ENCODE measurements around the gene C2orf92.
A peak's percentile ranks its signal among the peaks of the same experiment; 100 is the strongest.

C2orf92 gene

GRCh38 chr2:97718942-97719341, 49.4 kb downstream of the C2orf92 start:
- Histone ChIP-seq H3K4me3 (ENCODE audit: low read depth in 1 of 5, low read length in 5 of 5) (no peak overlapping the region), H3K36me3 (ENCODE audit: control insufficient read depth in 5 of 5, insufficient read depth in 5 of 5, low read length in 5 of 5) (no peaks in the 10 kb centered on the region), H3K9ac (ENCODE audit: low read length in 5 of 5) (no peak overlapping the region), H3K27ac (ENCODE audit: low read depth, low read length) (no peak overlapping the region), H3K4me1 (ENCODE audit: control insufficient read depth in 5 of 5, insufficient read depth in 5 of 5, low read length in 5 of 5) (peaks cover 0 to 3% (median 0%) of the 10 kb centered on the region in 5 donors), H3K9me3 (ENCODE audit: control insufficient read depth in 5 of 5, low read length in 5 of 5) (no peaks in the 10 kb centered on the region), H3K27me3 (ENCODE audit: control insufficient read depth in 5 of 5, insufficient read depth in 4 of 5, low read length in 5 of 5) (peaks cover 0 to 5% (median 2%) of the 10 kb centered on the region in 5 donors)

DNA sequence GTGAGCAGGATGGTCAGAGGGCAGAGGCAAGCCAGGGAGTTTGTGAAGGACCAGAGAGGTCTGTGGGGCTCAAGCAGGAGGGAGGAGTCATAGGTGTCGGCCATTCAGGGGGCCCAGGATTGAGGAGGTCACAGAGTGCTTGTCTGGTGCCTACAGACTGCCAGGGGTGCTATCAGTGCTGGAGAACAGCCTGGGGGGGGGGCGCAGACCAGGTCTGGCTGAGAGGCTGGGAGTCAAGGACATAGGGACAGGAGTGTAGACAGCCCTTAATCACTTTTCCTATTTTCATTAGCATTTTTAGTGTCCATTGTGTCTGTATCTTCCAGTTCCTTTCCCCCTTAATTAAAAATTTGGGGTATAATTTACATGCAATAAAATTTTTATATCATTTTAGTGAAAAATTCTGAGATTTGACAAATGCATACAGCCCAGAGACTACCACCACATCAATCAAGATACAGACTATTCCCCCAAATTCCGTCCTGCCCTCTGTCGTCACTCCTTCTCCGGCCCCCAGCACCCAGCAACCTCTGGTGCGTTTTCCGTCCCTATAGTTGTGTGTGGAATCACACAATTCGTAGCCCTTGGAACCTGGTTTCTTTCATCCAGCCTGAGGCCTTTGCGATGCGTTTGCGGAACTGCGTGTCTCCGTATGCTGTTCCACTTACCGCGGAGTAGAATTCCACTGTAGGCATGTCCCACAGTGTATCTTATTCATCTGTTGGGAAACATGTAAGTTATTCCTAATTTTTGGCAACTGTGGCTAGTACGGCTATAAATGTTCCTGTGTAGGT, 50.0 kb downstream of the C2orf92 start:
- peaks cover 0 to 3% (median 0%) of the 10 kb centered on the region in 5 donors for H3K4me1 ChIP-seq (ENCODE audit: control insufficient read depth in 5 of 5, insufficient read depth in 5 of 5, low read length in 5 of 5)

DNA sequence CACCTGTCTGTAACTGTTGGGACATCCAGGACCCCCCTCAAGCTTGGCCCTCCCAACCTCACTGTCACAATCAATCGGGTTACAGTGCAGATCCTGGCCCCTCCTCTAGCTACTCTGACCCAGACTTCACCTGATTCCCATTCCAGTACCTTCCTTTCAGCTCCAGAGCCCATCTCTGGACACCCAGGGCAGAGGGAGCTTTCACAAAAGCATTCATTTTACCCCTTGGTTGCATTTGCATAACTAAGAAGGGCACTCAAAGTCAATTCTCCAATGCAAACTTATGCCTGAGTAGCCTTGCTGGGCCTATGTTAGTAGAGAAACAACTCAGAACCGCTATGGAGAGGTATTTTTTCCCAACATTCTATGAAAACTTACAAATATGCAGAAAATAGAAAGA, 51.2 kb downstream of the C2orf92 start:
- no peak overlapping the region for H3K27ac ChIP-seq (ENCODE audit: low read depth, low read length)
- H3K9ac ChIP-seq (ENCODE audit: low read length in 5 of 5) = no peak overlapping the region
- H3K27me3 ChIP-seq (ENCODE audit: control insufficient read depth in 5 of 5, insufficient read depth in 4 of 5, low read length in 5 of 5) = peaks cover 0 to 7% (median 3%) of the 10 kb centered on the region in 5 donors
- no peaks in the 10 kb centered on the region for H3K36me3 ChIP-seq (ENCODE audit: control insufficient read depth in 5 of 5, insufficient read depth in 5 of 5, low read length in 5 of 5)
- no peaks in the 10 kb centered on the region for H3K9me3 ChIP-seq (ENCODE audit: control insufficient read depth in 5 of 5, low read length in 5 of 5)
- H3K4me3 ChIP-seq (ENCODE audit: low read depth in 1 of 5, low read length in 5 of 5) = no peak overlapping the region
- H3K4me1 ChIP-seq (ENCODE audit: control insufficient read depth in 5 of 5, insufficient read depth in 5 of 5, low read length in 5 of 5) = peaks cover 0 to 8% (median 4%) of the 10 kb centered on the region in 5 donors

More for the DNA sequence above, 50.0 kb downstream of the C2orf92 start:
- Histone ChIP-seq H3K36me3 (ENCODE audit: control insufficient read depth in 5 of 5, insufficient read depth in 5 of 5, low read length in 5 of 5) (no peaks in the 10 kb centered on the region), H3K4me3 (ENCODE audit: low read depth in 1 of 5, low read length in 5 of 5) (no peak overlapping the region), H3K9ac (ENCODE audit: low read length in 5 of 5) (no peak overlapping the region), H3K27me3 (ENCODE audit: control insufficient read depth in 5 of 5, insufficient read depth in 4 of 5, low read length in 5 of 5) (peaks cover 0 to 7% (median 2%) of the 10 kb centered on the region in 5 donors), H3K9me3 (ENCODE audit: control insufficient read depth in 5 of 5, low read length in 5 of 5) (no peaks in the 10 kb centered on the region), H3K27ac (ENCODE audit: low read depth, low read length) (no peak overlapping the region)

DNA sequence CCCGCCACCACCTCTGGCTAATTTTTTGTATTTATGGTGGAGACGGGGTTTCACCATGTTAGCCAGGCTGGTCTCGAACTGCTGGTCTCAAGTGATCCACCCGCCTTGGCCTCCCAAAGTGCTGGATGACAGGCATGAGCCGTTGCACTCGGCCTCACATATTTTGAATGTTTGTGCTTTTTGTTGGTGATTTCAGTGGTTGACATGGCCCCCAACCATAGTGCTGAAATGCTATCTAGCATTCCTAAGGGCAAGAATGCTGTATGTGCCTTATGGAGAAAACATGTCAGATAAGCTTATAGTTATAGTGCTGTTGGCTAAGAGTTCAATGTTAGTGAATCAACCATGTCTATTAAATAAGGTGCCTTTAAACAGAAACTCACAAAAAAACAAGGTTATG, 52.7 kb downstream of the C2orf92 start:
- peaks cover 0 to 5% (median 3%) of the 10 kb centered on the region in 5 donors for H3K9me3 ChIP-seq (ENCODE audit: control insufficient read depth in 5 of 5, low read length in 5 of 5)
- H3K27ac ChIP-seq (ENCODE audit: low read depth, low read length) = no peak overlapping the region
- H3K36me3 ChIP-seq (ENCODE audit: control insufficient read depth in 5 of 5, insufficient read depth in 5 of 5, low read length in 5 of 5) = no peaks in the 10 kb centered on the region
- peaks cover 0 to 23% (median 7%) of the 10 kb centered on the region in 5 donors for H3K4me1 ChIP-seq (ENCODE audit: control insufficient read depth in 5 of 5, insufficient read depth in 5 of 5, low read length in 5 of 5)
- H3K4me3 ChIP-seq (ENCODE audit: low read depth in 1 of 5, low read length in 5 of 5) = no peak overlapping the region
- peaks cover 0 to 7% (median 3%) of the 10 kb centered on the region in 5 donors for H3K27me3 ChIP-seq (ENCODE audit: control insufficient read depth in 5 of 5, insufficient read depth in 4 of 5, low read length in 5 of 5)
- no peak overlapping the region for H3K9ac ChIP-seq (ENCODE audit: low read length in 5 of 5)

DNA sequence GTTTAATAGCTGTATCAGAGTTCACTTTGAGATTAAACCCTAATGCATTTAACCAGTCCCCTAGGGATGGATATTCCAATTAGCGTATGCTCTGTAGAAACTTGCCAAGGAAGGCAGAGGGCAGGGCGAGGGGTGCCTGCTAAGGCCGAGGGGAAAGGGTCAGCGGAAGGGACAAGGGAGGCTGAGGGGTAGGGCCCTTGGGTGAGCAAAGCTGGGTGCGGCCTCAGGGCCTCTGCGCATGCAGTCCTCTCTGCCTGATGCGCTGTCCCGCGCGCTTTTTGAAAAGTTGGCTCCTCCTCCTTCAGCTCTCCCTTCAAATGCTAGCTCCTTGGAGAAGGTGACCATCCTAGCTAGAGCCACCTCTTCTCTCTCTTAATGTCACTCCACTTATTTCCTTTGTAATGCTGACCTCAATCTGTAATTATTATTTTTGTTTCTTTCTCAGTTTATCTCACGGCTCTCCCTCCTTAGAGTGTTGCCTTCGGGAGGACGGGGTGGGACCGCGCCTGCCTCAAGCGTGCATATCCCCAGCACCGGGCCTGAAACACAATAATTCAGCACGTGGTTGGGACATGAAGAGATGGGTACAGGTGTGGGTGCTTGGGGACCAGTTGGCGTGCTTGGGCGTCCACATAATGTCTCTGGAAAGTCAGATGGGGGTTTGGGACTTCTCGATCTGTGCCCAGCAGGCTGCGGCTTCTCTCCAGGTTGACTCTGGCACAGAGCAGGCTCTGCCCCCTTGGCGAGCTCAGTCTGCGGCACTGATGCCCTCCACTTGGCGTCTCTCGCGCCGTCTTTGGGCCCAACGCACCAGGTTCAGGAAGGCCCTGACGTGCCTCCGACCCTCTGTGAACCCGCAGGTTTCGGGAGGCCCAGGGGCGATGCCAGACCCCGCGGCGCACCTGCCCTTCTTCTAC, 53.9 kb downstream of the C2orf92 start:
- no peak overlapping the region for H3K4me3 ChIP-seq (ENCODE audit: low read depth in 1 of 5, low read length in 5 of 5)
- H3K9ac ChIP-seq (ENCODE audit: low read length in 5 of 5) = no peak overlapping the region
- H3K27me3 ChIP-seq (ENCODE audit: control insufficient read depth in 5 of 5, insufficient read depth in 4 of 5, low read length in 5 of 5) = peaks cover 0 to 7% (median 1%) of the 10 kb centered on the region in 5 donors
- peaks cover 0 to 5% (median 3%) of the 10 kb centered on the region in 5 donors for H3K9me3 ChIP-seq (ENCODE audit: control insufficient read depth in 5 of 5, low read length in 5 of 5)
- no peak overlapping the region for H3K27ac ChIP-seq (ENCODE audit: low read depth, low read length)
- H3K4me1 ChIP-seq (ENCODE audit: control insufficient read depth in 5 of 5, insufficient read depth in 5 of 5, low read length in 5 of 5) = peaks cover 0 to 28% (median 7%) of the 10 kb centered on the region in 5 donors
- H3K36me3 ChIP-seq (ENCODE audit: control insufficient read depth in 5 of 5, insufficient read depth in 5 of 5, low read length in 5 of 5) = no peaks in the 10 kb centered on the region

DNA sequence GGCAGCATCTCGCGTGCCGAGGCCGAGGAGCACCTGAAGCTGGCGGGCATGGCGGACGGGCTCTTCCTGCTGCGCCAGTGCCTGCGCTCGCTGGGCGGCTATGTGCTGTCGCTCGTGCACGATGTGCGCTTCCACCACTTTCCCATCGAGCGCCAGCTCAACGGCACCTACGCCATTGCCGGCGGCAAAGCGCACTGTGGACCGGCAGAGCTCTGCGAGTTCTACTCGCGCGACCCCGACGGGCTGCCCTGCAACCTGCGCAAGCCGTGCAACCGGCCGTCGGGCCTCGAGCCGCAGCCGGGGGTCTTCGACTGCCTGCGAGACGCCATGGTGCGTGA, 54.5 kb downstream of the C2orf92 start:
- Histone ChIP-seq H3K9me3 (ENCODE audit: control insufficient read depth in 5 of 5, low read length in 5 of 5) (peaks cover 0 to 5% (median 3%) of the 10 kb centered on the region in 5 donors), H3K4me1 (ENCODE audit: control insufficient read depth in 5 of 5, insufficient read depth in 5 of 5, low read length in 5 of 5) (peaks cover 0 to 28% (median 7%) of the 10 kb centered on the region in 5 donors), H3K27ac (ENCODE audit: low read depth, low read length) (no peak overlapping the region), H3K4me3 (ENCODE audit: low read depth in 1 of 5, low read length in 5 of 5) (no peak overlapping the region), H3K9ac (ENCODE audit: low read length in 5 of 5) (no peak overlapping the region), H3K27me3 (ENCODE audit: control insufficient read depth in 5 of 5, insufficient read depth in 4 of 5, low read length in 5 of 5) (peaks cover 0 to 7% (median 0%) of the 10 kb centered on the region in 5 donors), H3K36me3 (ENCODE audit: control insufficient read depth in 5 of 5, insufficient read depth in 5 of 5, low read length in 5 of 5) (no peaks in the 10 kb centered on the region)

DNA sequence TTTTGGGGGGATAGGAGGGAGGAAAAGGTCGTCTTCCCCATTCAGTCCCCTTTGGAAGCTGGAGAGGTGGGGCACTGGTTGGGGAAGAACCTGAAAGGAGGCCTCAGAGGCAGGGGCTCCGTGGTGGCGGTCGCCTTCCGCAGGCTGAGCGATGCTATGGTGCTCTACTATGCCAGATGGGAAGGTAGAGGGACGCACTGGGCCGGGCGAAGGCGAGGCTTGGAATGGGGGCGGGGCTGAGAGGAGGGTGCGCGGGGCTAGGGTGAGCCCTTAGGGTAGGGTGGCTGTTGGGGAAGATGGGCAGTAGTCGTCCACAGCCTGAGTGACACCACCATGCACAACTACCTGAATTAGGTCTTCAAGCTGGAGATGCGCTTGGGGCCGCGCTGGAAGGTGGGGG, 55.0 kb downstream of the C2orf92 start:
- peaks cover 0 to 5% (median 3%) of the 10 kb centered on the region in 5 donors for H3K9me3 ChIP-seq (ENCODE audit: control insufficient read depth in 5 of 5, low read length in 5 of 5)
- H3K27ac ChIP-seq (ENCODE audit: low read depth, low read length) = no peak overlapping the region
- H3K4me1 ChIP-seq (ENCODE audit: control insufficient read depth in 5 of 5, insufficient read depth in 5 of 5, low read length in 5 of 5) = peaks cover 0 to 28% (median 7%) of the 10 kb centered on the region in 5 donors
- H3K36me3 ChIP-seq (ENCODE audit: control insufficient read depth in 5 of 5, insufficient read depth in 5 of 5, low read length in 5 of 5) = no peaks in the 10 kb centered on the region
- no peak overlapping the region for H3K4me3 ChIP-seq (ENCODE audit: low read depth in 1 of 5, low read length in 5 of 5)
- H3K27me3 ChIP-seq (ENCODE audit: control insufficient read depth in 5 of 5, insufficient read depth in 4 of 5, low read length in 5 of 5) = peaks cover 0 to 7% (median 0%) of the 10 kb centered on the region in 5 donors
- H3K9ac ChIP-seq (ENCODE audit: low read length in 5 of 5) = no peak overlapping the region

DNA sequence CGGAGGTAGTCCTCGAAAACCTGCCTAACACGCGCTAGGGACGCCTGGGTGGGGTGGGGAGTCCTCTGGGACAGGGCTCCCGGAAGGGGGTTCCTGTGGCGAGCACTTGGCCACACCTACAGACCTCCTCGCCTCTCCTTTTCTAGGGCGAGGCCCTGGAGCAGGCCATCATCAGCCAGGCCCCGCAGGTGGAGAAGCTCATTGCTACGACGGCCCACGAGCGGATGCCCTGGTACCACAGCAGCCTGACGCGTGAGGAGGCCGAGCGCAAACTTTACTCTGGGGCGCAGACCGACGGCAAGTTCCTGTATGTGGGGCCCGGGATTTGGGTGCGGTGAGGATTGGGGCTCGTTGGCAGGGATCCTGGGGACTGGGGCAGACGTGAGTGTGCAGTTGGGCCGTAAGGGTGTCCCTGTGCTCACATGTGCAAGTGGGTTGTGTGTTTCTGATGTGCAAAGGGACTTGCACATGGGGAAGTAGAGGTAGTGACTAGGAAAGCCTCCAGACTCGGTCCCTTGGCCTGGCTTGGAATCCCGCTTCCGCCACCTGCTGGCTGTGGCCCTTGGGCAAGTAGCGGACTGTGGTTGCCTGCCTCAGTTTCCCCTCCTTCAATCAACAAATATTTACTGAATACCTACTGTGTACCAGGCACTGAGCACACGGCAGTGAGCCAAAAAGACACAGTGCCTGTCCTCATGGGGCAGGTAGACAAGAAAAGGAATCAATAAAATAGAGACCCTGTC, 55.6 kb downstream of the C2orf92 start:
- Histone ChIP-seq H3K4me1 (ENCODE audit: control insufficient read depth in 5 of 5, insufficient read depth in 5 of 5, low read length in 5 of 5) (peaks cover 0 to 28% (median 7%) of the 10 kb centered on the region in 5 donors), H3K27ac (ENCODE audit: low read depth, low read length) (no peak overlapping the region), H3K27me3 (ENCODE audit: control insufficient read depth in 5 of 5, insufficient read depth in 4 of 5, low read length in 5 of 5) (peaks cover 0 to 7% (median 0%) of the 10 kb centered on the region in 5 donors), H3K9ac (ENCODE audit: low read length in 5 of 5) (no peak overlapping the region), H3K4me3 (ENCODE audit: low read depth in 1 of 5, low read length in 5 of 5) (no peak overlapping the region), H3K36me3 (ENCODE audit: control insufficient read depth in 5 of 5, insufficient read depth in 5 of 5, low read length in 5 of 5) (no peaks in the 10 kb centered on the region), H3K9me3 (ENCODE audit: control insufficient read depth in 5 of 5, low read length in 5 of 5) (peaks cover 0 to 9% (median 7%) of the 10 kb centered on the region in 5 donors)

GRCh38 chr2:97726261-97727064, 57.0 kb downstream of the C2orf92 start:
- Histone ChIP-seq H3K9ac (ENCODE audit: low read length in 5 of 5) (no peak overlapping the region), H3K9me3 (ENCODE audit: control insufficient read depth in 5 of 5, low read length in 5 of 5) (peaks cover 0 to 13% (median 11%) of the 10 kb centered on the region in 5 donors), H3K27me3 (ENCODE audit: control insufficient read depth in 5 of 5, insufficient read depth in 4 of 5, low read length in 5 of 5) (peaks cover 0 to 7% (median 0%) of the 10 kb centered on the region in 5 donors), H3K27ac (ENCODE audit: low read depth, low read length) (peak overlapping the region; percentile 7), H3K4me1 (ENCODE audit: control insufficient read depth in 5 of 5, insufficient read depth in 5 of 5, low read length in 5 of 5) (peaks cover 0 to 28% (median 7%) of the 10 kb centered on the region in 5 donors), H3K36me3 (ENCODE audit: control insufficient read depth in 5 of 5, insufficient read depth in 5 of 5, low read length in 5 of 5) (no peaks in the 10 kb centered on the region), H3K4me3 (ENCODE audit: low read depth in 1 of 5, low read length in 5 of 5) (peak overlapping the region in 1 of 5 donors; percentile 17)
